ENCODE data around the gene HERPUD1. TPM values are rescaled to one million over a fixed set of nuclear protein-coding genes. Genes with fewer than 3 reads are reported as not detected.

Gene HERPUD1
- total RNA-seq, 1 experiment from 2014 or later = 296 TPM

- TF ChIP-seq CTCF (IDR thresholded peaks at IDR 0.05; ENCODE audit: insufficient read depth in 1 of 2, low read depth in 1 of 2, low read length in 1 of 2, severe bottlenecking in 1 of 2, unreplicated experiment in 1 of 2) = no peak
- DNase-seq = no peak
- CTCF ChIA-PET = interaction anchor here (0.7 kb wide), 1 partner anchor 720 kb away, joined by 4 read pairs; no protein-coding TSS in a partner anchor
- Mint-ChIP-seq H3K9me3 (ENCODE audit: unreplicated experiment) (no peaks in the 10 kb centered on the region), H3K27ac (ENCODE audit: unreplicated experiment) (no peak overlapping the region), H3K27me3 (ENCODE audit: insufficient read depth, unreplicated experiment) (no peaks in the 10 kb centered on the region), H3K4me3 (ENCODE audit: unreplicated experiment) (no peak overlapping the region), H3K4me1 (ENCODE audit: low read depth, unreplicated experiment) (peaks cover 24% of the 10 kb centered on the region), H3K36me3 (ENCODE audit: insufficient read depth, unreplicated experiment) (peaks cover 89% of the 10 kb centered on the region)
- H3K9me3 ChIP-seq = no peaks in the 10 kb centered on the region
- BruUV-seq (replicated peaks) = no TSS peak
- peaks cover 4% of the 10 kb centered on the region; the same call in 1 of the 2 replicates for H3K4me1 ChIP-seq
- POLR2A ChIA-PET = no interaction called here
- H3K27me3 ChIP-seq (replicated peaks; ENCODE audit: control insufficient read depth, insufficient read depth, low read length) = no peaks in the 10 kb centered on the region
- H3K4me3 ChIP-seq (ENCODE audit: low read depth, low read length) = no peak overlapping the region
- intact Hi-C loops (cut with micrococcal nuclease; ENCODE audit: unreplicated experiment) = no loop called here
- peaks cover 7% of the 10 kb centered on the region for H3K36me3 ChIP-seq (ENCODE audit: control insufficient read depth, insufficient read depth, low read length)
These were observed 14.0 kb downstream of the HERPUD1 start for GRCh38 chr16:56945847-56946527.

GRCh38 chr16:56946767-56947603 is 15.0 kb downstream of the HERPUD1 start:
- intact Hi-C loops (cut with micrococcal nuclease; ENCODE audit: unreplicated experiment) = no loop called here
- no peak for TF ChIP-seq CTCF (IDR thresholded peaks at IDR 0.05; ENCODE audit: insufficient read depth in 1 of 2, low read depth in 1 of 2, low read length in 1 of 2, severe bottlenecking in 1 of 2, unreplicated experiment in 1 of 2)
- DNase-seq = no peak
- ChIA-PET CTCF (interaction anchor here (0.5 to 1.3 kb wide), 2 partner anchors 16 to 76 kb away, joined by 3 read pairs; no protein-coding TSS in a partner anchor), POLR2A (interaction anchor here (0.6 to 1.3 kb wide), 2 partner anchors 15 to 26 kb away, joined by 3 to 4 read pairs; partner anchors contain the start of gene HERPUD1)
- H3K36me3 Mint-ChIP-seq (ENCODE audit: insufficient read depth, unreplicated experiment) = peaks cover 79% of the 10 kb centered on the region
- H3K4me3 ChIP-seq (ENCODE audit: low read depth, low read length) = no peak overlapping the region
- H3K27me3 ChIP-seq (replicated peaks; ENCODE audit: control insufficient read depth, insufficient read depth, low read length) = no peaks in the 10 kb centered on the region
- BruUV-seq (replicated peaks) = no TSS peak
- H3K9me3 ChIP-seq = no peaks in the 10 kb centered on the region
- peak overlapping the region; percentile 25 for H3K4me3 Mint-ChIP-seq (ENCODE audit: unreplicated experiment)
- H3K27ac Mint-ChIP-seq (ENCODE audit: unreplicated experiment) = peak overlapping the region; percentile 31
- H3K4me1 ChIP-seq = peaks cover 4% of the 10 kb centered on the region; the same call in 1 of the 2 replicates
- no peaks in the 10 kb centered on the region for H3K27me3 Mint-ChIP-seq (ENCODE audit: insufficient read depth, unreplicated experiment)
- H3K4me1 Mint-ChIP-seq (ENCODE audit: low read depth, unreplicated experiment) = peaks cover 27% of the 10 kb centered on the region
- H3K36me3 ChIP-seq (ENCODE audit: control insufficient read depth, insufficient read depth, low read length) = peaks cover 3% of the 10 kb centered on the region; the same call in 1 of the 2 replicates
- no peaks in the 10 kb centered on the region for H3K9me3 Mint-ChIP-seq (ENCODE audit: unreplicated experiment)

DNA sequence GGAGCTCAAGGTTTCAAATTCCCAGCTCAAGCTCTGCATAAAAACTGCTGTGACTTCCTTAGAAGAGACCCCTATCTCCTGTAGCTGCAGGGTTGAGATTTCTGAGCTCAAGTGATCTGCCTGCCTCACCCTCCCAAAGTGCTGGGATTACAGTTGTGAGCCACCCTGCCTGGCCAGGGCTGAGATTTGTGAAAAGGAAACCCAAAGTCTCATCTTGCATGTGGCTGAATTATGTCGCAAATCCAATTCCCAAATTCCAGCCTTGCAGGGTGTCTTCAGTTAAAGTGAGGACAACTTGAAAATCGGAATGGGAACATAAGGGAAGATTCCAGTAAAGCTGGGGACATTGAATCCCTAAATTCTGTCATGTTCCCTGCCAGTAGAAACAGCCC is 15.7 kb downstream of the HERPUD1 start:
- Mint-ChIP-seq H3K36me3 (ENCODE audit: insufficient read depth, unreplicated experiment) (peaks cover 73% of the 10 kb centered on the region), H3K4me3 (ENCODE audit: unreplicated experiment) (no peak overlapping the region), H3K4me1 (ENCODE audit: low read depth, unreplicated experiment) (peaks cover 27% of the 10 kb centered on the region), H3K27me3 (ENCODE audit: insufficient read depth, unreplicated experiment) (no peaks in the 10 kb centered on the region), H3K9me3 (ENCODE audit: unreplicated experiment) (no peaks in the 10 kb centered on the region), H3K27ac (ENCODE audit: unreplicated experiment) (no peak overlapping the region)
- Histone ChIP-seq H3K4me1 (peaks cover 4% of the 10 kb centered on the region; the same call in 1 of the 2 replicates), H3K4me3 (ENCODE audit: low read depth, low read length) (no peak overlapping the region), H3K9me3 (no peaks in the 10 kb centered on the region), H3K36me3 (ENCODE audit: control insufficient read depth, insufficient read depth, low read length) (peaks cover 3% of the 10 kb centered on the region; the same call in 1 of the 2 replicates), H3K27me3 (replicated peaks; ENCODE audit: control insufficient read depth, insufficient read depth, low read length) (no peaks in the 10 kb centered on the region)
- ChIA-PET POLR2A (interaction anchor here (0.6 to 1.3 kb wide), 2 partner anchors 16 to 27 kb away, joined by 3 to 4 read pairs; partner anchors contain the start of gene HERPUD1), CTCF (interaction anchor here (1.3 kb wide), 1 partner anchor 76 kb away, joined by 3 read pairs; no protein-coding TSS in a partner anchor)
- no peak for TF ChIP-seq CTCF (IDR thresholded peaks at IDR 0.05; ENCODE audit: insufficient read depth in 1 of 2, low read depth in 1 of 2, low read length in 1 of 2, severe bottlenecking in 1 of 2, unreplicated experiment in 1 of 2)
- no TSS peak for BruUV-seq (replicated peaks)
- intact Hi-C loops (cut with micrococcal nuclease; ENCODE audit: unreplicated experiment) = no loop called here
- DNase-seq = no peak

Measured in Caco-2 (cell line).